Measurements from ENCODE around the gene RFX8. TPM values are rescaled to one million over a fixed set of nuclear protein-coding genes. Genes with fewer than 3 reads are reported as not detected.

RFX8 gene
- total RNA-seq, 1 donor from 2014 or later, result not detected

GRCh38 chr2:101486258-101486701 lies 11.4 kb upstream of the RFX8 start:
- intact Hi-C loops (cut with DNase I), result no loop called here
- H3K27ac ChIP-seq, result no peak overlapping the region
- no peaks in the 10 kb centered on the region for H3K9me3 ChIP-seq

GRCh38 chr2:101485856-101486255 lies 10.9 kb upstream of the RFX8 start:
- intact Hi-C loops (cut with DNase I), result no loop called here
- no peak overlapping the region for H3K4me3 ChIP-seq
- H3K36me3 ChIP-seq, result no peaks in the 10 kb centered on the region
- no peak for TF ChIP-seq CTCF (IDR thresholded peaks at IDR 0.05)
- ATAC-seq (no peak), DNase-seq (no peak)
- H3K9me3 ChIP-seq, result no peaks in the 10 kb centered on the region
- no peaks in the 10 kb centered on the region for H3K4me1 ChIP-seq
- H3K27me3 ChIP-seq (ENCODE audit: low read depth), result peaks cover under 1% of the 10 kb centered on the region
- no peak overlapping the region for H3K27ac ChIP-seq

More at GRCh38 chr2:101486258-101486701, 11.4 kb upstream of the RFX8 start:
- ATAC-seq (peak in 1 of 2 donors; percentile 13), DNase-seq (no peak)
- Histone ChIP-seq H3K4me1 (no peaks in the 10 kb centered on the region), H3K36me3 (no peaks in the 10 kb centered on the region), H3K4me3 (no peak overlapping the region), H3K27me3 (ENCODE audit: low read depth) (no peaks in the 10 kb centered on the region)
- no peak for TF ChIP-seq CTCF (IDR thresholded peaks at IDR 0.05)

GRCh38 chr2:101480764-101481163 lies 5.9 kb upstream of the RFX8 start:
- intact Hi-C loops (cut with DNase I), result no loop called here
- Histone ChIP-seq H3K4me1 (no peaks in the 10 kb centered on the region), H3K27me3 (ENCODE audit: low read depth) (peaks cover 8% of the 10 kb centered on the region), H3K27ac (no peak overlapping the region), H3K36me3 (no peaks in the 10 kb centered on the region), H3K9me3 (no peaks in the 10 kb centered on the region), H3K4me3 (no peak overlapping the region)
- no peak for DNase-seq
- no peak for TF ChIP-seq CTCF (IDR thresholded peaks at IDR 0.05)
- ATAC-seq, result peak in 1 of 2 donors; percentile 13

DNA sequence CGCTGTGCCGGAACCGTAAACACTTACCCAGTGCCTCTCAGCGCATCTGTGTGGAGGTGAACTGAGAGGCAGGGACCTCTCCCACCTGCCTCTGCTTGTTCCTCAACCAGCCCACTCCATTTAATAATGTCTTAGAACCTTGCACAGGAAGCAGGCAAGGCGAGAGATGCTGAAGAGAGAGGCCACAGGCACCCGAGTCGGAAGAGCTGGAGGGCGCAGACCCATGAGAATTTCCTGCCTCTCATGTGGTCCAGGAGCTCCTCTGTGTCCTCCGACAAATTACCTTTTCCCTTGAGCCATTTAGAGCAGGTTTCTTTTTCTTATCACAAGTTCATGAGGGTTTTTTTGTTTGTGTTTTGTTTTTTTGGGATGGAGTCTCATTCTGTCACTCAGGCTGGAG lies 4.9 kb upstream of the RFX8 start:
- Histone ChIP-seq H3K27me3 (ENCODE audit: low read depth) (peaks cover 10% of the 10 kb centered on the region), H3K9me3 (no peaks in the 10 kb centered on the region), H3K36me3 (no peaks in the 10 kb centered on the region), H3K4me3 (no peak overlapping the region), H3K27ac (no peak overlapping the region), H3K4me1 (no peaks in the 10 kb centered on the region)
- intact Hi-C loops (cut with DNase I), result no loop called here
- DNase-seq, result no peak
- ATAC-seq, result no peak
- TF ChIP-seq CTCF (IDR thresholded peaks at IDR 0.05), result no peak

DNA sequence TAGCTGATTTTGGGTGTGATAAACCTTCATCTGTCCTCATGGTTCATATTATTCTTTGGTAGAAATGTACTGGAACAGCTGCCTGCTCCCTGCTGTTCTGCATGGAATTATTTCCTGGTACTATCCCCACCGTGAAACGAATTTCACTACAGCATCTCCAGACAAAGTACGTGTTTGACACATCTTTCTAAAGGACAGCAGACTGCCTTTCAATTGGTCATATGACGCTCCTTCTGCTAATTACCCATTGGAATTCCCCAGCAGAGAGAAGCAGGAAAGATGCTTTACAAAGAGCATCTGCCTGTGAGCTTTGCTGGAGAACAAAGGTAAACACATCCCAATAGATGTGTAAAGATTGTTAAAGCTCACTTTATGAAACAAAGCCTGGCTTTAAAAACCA lies 4.4 kb upstream of the RFX8 start:
- intact Hi-C loops (cut with DNase I), result no loop called here
- Histone ChIP-seq H3K27me3 (ENCODE audit: low read depth) (peaks cover 15% of the 10 kb centered on the region), H3K27ac (no peak overlapping the region), H3K9me3 (no peaks in the 10 kb centered on the region), H3K36me3 (no peaks in the 10 kb centered on the region), H3K4me1 (peaks cover 5% of the 10 kb centered on the region), H3K4me3 (no peak overlapping the region)
- DNase-seq, result no peak
- no peak for ATAC-seq
- no peak for TF ChIP-seq CTCF (IDR thresholded peaks at IDR 0.05)
